NCI-H460 (cell line): ENCODE results near the gene TNK2. TPM values are rescaled to one million over a fixed set of nuclear protein-coding genes. Genes with fewer than 3 reads are reported as not detected.
"Not testable (repeated sequence)": the region's sequence is repeated elsewhere in the genome, so short reads cannot be mapped to it uniquely, and the experiment has no call there.

Experiments
- DNase-seq: peaks from one replicate; pipeline ENCODE4 v3.0.0-alpha.2; 2016; ENCODE audit warnings: low read depth; ENCODE audit errors: extremely low read depth
- total RNA-seq: library from RNA; depleted of rRNA; stranded (reverse); fragments of >200 nt; shearing (Covaris generic); gene quantifications from 2 replicates; pipeline ENCODE4 v1.2.3, GENCODE V29; 2014

TNK2 gene
- total RNA-seq, 1 experiment from 2014 or later = 7.8 TPM

GRCh38 chr3:195918176-195918575 lies 9.8 kb upstream of the TNK2 start:
- no peak for DNase-seq

- no peak for DNase-seq
Measured at GRCh38 chr3:195916991-195917390, 8.6 kb upstream of the TNK2 start.

DNA sequence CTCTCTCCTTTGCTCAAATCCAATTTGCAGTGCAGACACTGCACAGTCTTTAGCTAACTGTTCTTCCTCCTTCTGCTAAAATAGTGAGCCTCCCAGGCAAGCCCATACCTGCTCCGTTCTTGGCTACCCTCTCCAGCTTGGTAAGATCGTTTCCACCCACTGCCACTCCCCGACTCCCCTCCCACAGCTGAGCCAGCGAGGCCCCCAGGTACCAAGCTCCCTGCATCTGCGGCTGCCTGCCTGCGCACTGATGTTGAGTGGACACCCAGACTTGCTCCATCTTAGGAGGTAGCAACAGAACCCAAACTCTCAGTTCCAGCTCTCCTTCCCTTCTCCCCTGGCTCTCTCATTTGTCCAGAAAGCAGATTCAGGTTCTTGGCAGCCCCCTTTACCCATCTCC lies 7.9 kb upstream of the TNK2 start:
- DNase-seq = no peak

DNA sequence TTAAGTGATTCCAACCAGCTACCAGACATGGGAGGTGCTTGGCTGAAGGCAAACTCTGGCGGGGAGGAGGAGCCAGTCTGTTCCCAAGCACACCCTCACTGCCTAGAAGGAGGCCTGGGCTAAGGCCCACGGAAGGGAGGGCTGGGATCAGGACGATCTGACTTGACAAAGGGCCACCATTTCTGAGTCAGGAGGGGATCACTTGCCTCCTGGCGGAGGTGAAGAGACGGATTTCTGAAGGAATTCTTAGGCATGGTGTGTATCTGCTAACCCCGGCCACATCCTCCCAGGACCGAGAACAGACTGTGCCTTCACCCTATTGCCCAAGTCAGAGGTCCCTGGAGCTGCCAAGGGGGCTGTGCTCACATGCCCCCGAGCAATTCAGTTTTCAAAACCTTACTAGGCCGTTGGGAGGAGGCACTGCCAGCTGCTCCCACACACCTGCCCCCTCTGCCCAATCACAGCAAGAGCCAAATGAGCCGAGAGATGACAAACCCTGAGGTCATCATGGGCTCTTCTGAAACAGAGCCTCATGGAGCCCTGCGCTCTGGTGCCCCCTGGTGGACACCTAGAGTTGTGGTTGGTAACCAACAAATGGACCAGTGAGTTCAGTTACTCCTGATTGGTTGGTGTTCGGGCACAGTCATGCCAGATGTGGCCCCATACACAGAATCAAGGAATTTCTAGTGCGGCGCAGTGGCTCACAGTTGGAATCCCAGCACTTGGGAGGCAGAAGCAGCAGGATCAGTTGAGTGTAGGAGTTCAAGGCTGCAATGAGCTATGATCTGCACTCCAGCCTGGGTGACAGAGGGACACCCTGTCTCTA lies 6.5 kb upstream of the TNK2 start:
- peak; percentile 94 for DNase-seq

- not testable (repeated sequence) for DNase-seq
Measured at GRCh38 chr3:195914146-195914545, 5.8 kb upstream of the TNK2 start.

DNA sequence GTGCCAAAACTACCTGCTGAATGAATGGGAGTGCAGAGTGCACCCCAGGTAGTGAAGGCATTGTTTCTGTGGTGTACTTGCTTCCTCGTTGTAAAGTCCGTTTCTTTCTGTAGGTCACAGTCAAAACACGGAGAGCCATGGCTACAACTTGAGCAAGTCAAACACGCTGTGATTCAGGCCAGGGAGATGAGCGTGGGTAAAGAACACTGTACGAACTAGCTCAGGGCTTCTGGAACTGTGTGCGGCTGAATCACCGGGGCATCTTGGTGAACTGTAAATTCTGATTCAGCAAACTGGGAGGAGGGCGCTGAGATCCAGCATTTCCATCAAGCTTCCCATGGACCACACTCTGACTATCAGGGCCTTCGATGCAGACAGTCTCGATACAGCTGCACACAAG lies 5.0 kb upstream of the TNK2 start:
- DNase-seq = no peak

DNA sequence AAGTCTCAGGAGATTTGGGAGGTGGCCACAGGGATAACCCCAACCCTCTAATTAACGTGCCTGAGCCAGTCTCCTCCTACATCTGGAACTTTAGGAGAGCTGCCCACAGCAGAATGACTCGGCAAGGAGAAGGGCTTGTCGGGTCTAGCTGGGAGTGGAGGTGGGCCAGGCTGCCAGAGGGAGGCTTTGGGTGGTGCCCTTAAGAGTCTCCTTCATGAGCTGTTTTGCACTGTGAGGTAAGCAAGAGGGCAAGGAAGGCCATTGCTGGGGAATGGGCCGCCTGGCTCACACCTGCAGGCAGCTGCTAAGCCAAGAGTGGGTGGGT lies 3.6 kb upstream of the TNK2 start:
- DNase-seq = no peak

GRCh38 chr3:195911041-195911945 lies 2.9 kb upstream of the TNK2 start:
- DNase-seq = no peak

- DNase-seq = no peak
Measured at GRCh38 chr3:195910499-195910845, 2.1 kb upstream of the TNK2 start.

- DNase-seq = peak; percentile 66
Measured at GRCh38 chr3:195909644-195910498, 1.5 kb upstream of the TNK2 start.

- no peak for DNase-seq
Measured at GRCh38 chr3:195908694-195909581, 587 bp upstream of the TNK2 start.

DNA sequence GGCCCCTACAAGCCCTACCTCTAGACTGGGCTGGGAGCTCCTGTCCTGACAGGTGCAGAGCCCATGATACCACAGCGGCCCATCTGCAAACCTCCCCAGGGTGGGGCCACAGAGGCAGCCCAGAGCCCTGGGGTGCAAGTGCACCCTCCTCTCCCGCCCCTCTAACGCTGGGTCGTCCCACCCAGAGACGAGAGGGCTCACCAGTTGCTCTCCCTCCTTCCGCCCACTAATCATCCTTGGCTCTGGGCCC lies 742 bp downstream of the TNK2 start:
- DNase-seq = no peak

GRCh38 chr3:195906865-195907683 lies 1.3 kb downstream of the TNK2 start:
- no peak for DNase-seq

DNA sequence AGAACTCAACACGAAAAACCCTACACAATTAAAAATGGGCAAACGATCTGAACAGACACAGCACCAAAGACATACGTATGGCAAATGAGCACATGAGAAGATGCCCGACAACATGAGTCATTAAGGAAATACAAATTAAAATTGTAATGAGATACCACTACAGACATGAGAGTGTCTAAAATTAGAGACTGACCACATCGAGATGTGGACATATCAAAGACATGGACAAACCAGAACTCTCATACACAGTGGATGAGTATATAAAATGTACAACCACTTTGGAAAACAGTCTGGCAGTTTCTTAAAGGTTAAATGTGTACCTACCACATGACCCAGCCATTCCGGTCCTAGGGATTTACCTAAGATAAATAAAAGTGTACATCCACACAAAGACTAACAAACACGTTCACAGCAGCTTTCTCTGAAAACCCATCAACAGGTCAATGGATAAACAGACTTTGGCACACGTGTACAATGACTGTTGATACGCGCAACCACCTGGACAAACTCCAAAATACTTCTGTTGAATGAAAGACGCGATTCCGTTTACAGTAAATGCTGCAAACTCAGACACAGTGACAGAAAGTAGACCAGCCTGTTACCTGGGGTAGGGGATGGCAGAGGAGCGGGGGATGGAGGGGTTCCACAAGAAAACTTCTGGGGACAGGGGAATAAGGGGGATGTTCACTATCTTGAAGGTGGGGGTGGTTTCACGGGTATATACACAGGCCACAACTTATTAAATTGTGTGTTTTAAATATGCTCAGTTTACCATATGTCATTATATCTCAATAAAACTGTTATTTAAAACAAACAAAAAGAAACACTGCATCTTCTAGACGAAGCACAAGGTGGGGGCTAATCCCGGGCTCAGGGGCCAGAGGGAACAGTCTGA lies 2.1 kb downstream of the TNK2 start:
- DNase-seq = no peak

GRCh38 chr3:195904368-195904767 lies 4.0 kb downstream of the TNK2 start:
- DNase-seq = no peak

GRCh38 chr3:195903950-195904290 lies 4.4 kb downstream of the TNK2 start:
- DNase-seq = no peak

- not testable (repeated sequence) for DNase-seq
Measured at GRCh38 chr3:195902634-195903033, 5.7 kb downstream of the TNK2 start.

DNA sequence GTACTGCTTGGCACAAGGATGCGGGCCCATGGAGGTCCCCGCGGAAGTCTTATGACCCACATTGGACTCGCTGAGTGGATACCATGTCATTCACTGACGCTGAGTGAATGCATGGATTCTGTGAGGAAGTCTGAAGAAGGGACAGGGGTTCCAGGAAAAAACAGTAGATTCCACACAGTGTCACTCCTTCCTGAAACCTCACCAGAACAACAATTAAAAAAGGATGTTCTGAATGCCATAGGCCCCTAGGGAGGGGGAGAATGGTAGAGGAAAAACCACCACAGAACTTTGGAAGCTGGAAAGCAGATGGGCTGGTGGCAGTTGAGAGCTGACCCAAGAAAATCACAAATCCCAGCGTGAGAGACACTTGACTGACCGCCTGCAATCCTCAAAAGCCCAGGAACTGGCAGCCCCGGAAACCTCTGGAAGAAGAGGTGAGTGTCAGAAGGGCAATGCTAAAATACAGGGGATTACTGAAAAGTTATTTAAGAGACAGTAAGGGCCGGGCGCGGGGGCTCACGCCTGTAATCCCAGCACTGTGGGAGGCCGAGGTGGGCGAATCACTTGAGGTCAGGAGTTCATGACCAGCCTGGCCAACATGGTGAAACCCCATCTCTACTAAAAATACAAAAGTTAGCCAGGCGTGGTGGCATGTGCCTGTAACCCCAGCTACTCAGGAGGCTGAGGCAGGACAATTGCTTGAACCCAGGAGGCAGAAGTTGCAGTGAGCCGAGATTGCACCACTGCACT lies 6.3 kb downstream of the TNK2 start:
- DNase-seq = not testable (repeated sequence)
